NCI-H187 treated with DMSO at 0.1 percent for 48 hours (cell line): Measurements from ENCODE around the gene TTLL9.

Experiments used
- DNase-seq: peaks from one replicate; lab custom pipeline; 2025; lab: John Stamatoyannopoulos, UW

Gene TTLL9

DNA sequence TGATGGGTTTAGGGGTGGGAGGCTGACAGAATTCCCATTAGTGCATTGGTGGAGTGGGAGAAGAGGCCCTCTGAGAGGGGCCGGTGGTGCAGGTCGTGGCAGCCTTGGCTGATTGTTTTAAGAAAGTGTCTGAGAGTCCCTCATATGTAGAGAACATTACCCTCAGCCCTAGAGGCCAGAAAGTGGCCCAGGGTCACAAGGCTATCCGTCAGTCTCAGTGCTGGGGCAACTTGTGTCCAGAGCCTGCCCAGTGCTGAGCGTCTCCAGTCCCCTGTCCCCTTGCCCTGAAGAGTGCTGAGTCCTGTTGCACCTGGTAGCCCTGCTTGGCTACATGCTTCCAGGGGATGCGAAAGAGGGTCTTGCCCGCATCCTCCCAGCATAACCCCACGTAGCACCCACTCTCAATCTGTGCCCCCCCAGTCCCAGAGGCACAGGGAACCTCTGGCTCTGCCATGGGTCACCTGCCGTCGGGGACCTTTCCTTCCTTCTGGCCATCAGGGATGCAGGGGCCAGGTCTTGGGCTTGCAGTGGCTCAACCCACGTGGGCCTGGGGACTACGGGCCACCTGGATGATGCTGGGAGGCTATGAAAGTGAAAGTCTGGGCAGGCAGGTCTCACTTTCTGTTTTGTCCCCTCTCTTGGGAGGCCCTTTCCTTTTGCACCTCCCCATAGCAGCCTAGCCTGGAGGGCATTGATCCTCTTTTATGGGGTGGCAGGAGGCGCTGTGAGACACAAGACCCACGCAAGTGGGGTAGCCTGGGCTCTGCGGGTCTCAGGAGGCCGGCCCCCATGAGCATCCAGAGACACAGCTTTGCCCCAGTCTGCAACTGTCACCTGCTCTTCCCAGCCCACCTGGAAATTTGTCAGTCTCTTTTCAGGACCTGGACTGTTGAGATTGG is 12.3 kb upstream of the TTLL9 start:
- no peak for DNase-seq

DNA sequence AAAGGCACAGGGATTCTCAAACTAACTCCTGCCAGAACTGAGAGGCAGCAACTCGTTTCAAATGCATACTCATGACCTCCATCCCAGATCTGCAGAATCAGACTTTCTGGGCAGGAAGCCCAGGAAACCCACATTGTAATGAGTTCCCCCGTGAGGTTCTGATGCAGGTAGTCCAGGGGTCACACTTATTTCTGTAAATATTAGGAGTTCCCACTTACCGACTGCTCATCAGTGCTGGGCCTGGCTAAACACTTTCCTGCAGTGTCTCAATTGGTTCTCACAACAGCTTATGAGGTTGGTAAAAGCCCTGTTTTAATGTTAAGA is 11.7 kb upstream of the TTLL9 start:
- DNase-seq, result no peak

DNA sequence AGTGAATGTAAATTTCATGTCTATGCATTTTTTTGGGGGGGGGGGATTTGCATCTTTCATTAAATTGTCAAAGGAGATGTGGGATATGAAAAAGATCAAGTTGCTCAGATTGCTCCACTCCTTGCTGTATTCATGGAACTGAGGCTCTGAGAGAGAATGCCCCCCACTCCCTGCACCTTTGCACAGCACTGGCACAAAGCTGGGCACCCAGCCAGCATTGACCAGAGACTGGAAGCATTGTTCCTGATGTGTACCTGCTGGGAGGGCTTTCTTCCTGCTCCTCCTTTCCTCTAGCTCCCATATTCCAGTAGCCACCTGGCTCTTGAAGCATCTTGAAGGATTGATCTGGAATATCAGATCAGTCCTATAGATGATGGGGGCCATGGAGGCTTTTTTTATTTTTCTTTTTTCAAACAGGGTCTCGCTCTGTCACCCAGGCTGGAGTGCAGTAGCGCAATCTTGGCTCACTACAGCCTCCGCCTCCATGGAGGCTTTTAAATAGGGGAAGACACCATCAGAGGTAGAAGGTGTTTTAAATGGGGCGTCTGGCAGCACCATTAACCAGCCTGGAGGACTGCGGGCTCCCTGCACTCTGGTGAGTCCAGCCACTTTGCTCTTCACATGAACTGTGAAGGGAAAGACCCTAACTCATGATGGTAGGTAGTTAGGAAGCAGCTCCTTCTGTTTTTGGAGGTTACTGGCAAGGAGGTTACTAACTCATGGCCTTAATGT is 11.0 kb upstream of the TTLL9 start:
- no peak for DNase-seq

DNA sequence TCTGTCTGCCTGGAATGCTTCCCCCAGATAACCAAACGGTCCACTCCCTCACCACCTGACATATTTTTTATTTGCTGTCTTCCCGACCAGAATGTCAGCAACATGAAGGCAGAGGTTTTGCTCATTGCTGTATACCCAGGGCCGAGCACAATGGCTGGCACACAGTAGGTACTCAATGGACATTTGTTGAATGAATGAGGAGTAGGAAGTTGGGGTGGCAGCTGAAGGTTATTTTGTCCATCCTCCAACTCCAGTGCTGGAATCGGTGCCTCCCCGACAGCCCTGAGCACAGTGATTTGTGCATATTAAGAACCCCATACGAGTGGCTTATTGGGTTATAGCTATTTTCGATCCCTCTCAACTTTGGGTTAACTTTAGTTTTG is 10.4 kb upstream of the TTLL9 start:
- DNase-seq, result no peak

DNA sequence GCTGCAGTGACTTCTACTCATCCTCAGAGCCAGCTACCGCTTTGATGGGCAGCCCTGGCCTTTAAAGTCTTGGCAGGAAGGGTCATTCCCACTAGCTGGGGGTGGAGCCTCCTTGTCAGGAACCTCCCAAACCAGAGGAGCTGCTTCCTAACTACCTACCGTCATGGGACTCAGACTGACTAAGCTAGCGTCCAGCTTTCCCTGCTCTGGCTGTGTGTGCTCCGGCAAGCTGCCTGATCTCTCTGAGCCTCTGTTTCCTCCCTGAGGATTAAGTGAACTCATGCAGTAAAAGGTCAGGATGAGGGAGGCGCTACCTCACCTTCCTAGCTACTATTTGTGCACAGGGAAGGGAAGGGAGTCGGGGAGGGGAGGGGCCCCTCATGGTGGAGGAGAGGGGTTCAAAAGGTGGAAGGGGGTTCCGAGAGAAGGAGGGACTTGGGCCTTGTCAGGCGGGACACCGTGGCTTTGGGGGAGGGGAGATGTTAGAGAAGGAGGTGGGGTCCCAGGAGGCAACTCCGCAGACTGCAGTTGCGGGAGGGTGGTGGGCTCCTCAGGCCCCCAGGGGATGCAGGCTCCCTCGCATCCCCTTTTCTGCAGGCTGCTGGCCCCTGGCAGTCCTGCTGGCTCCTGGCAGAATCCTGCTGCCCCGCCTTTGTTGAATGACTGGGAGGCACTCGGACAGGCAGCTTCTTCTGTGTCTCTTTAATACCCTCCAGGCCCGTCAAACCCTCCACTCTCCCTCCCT is 9.9 kb upstream of the TTLL9 start:
- DNase-seq, result no peak

DNA sequence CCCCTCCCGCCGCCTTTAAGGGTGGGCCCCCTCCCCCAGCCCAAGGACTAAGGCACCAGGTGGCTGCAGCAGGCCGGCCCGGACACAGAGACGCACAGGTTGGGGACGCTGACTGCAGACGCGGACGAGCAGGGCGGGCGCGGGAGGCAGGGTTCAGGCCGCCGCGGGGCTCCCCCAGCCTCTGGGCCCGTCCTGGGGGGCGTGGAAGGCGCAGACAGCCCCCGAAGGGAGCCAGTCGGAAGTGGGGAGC is 9.4 kb upstream of the TTLL9 start:
- DNase-seq, result no peak

DNA sequence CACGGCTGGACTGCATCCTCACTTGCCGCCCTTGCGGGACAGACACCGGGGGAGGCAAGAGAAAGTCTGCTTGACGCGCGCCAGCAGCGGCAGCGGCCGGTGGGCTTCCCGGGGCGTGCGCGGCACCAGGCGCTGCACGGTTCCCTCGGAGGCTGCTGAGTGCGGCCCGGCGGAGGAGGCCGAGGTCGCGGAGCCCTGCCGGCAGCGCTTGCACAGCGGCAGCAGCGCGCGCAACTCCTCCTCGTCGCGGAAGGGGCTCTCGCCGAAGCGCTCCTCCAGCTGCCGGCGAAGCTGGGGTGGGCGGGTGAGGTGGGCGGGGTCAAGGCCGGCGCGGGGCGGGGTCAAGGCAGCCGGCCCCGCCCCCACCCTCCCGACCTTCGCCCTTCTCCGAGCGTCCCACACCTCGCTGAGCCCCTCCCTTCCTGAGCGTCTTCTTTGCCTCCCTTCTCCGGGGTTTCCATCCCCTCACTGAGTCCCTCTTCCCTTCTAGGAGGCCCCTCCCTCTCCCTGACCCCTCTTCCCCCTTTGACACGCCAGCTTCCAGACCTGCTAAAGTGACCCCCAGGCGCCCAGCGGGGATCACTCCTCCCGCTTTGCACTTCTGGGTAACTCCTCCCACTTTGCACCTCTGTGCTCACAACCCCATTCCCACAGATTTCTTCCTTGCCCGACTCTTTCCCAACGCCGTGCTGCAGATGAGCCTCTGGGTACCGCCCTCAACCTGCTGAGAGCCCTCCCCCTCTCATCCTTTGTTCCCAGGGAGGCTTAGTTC is 8.9 kb upstream of the TTLL9 start:
- peak; percentile 46 for DNase-seq

DNA sequence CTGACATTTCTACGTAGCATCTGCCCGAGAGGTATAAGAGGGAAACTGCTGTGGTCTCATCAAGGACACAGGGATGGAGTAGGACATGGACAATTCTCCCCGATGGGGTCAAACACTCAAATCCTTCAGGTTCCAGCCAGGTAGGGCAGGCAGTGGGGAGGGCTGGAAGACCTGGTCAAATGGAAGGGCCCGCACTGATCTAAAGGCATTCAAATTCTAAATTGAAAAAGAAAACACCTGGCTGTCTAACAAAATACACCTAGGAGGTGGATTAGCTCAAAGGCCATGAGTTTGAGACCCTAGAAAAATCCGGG is 8.3 kb upstream of the TTLL9 start:
- no peak for DNase-seq

DNA sequence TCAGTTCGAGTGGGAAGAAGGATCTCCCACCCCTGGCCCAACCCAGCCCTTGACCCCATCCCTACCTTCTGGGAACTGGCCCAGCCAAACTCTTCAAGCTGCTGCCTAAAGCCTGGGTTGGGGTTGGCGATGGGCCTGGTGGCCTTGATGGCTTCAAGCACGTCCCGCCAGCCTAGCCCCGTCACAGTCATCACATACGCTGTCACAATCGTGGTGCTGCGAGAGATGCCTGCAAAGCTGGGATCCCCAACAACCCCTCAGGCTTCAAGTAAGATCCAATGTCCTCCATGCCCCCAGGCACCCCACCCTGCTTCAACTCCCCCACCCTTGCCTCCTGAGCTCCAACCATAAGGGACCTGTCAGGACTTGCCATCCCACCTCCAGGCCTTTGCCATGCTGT is 7.9 kb upstream of the TTLL9 start:
- DNase-seq, result no peak

DNA sequence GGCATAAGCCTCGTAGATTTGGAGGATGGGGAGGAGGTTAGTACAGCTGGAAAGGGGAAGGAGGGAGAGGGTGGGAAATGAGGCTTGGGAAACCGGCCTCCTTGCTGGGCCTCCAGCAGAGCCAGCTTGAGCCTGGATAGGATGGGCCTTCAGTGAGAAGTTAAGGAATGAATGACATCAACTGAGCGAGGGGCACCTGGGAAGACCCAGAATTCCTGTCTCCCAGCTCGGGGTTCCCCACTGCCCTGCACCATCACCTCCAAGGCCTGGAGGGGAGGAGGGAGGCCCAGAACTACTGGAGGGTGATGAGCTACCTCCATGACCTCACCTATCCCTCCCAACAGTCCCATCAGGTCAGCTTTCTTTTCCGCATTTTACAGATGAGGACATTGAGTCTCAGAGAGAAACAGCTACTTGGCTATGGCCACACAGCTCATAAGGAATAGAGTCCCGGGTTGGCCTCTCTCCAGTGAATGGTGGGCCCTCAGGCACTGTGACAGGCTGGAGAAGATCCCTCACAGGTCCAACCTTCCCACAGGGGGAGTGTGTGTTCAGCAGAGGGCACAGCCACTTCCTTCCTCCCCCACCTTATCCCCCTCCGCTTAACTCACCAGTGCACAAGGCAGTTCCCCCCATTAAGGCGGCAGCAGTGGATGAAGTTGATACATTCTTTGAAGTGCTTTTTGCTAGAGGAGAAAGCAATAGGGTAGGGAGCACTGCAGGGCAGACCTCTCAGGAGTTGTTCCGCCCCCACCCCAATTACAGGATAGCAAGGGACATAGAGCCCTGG is 6.9 kb upstream of the TTLL9 start:
- DNase-seq, result no peak

DNA sequence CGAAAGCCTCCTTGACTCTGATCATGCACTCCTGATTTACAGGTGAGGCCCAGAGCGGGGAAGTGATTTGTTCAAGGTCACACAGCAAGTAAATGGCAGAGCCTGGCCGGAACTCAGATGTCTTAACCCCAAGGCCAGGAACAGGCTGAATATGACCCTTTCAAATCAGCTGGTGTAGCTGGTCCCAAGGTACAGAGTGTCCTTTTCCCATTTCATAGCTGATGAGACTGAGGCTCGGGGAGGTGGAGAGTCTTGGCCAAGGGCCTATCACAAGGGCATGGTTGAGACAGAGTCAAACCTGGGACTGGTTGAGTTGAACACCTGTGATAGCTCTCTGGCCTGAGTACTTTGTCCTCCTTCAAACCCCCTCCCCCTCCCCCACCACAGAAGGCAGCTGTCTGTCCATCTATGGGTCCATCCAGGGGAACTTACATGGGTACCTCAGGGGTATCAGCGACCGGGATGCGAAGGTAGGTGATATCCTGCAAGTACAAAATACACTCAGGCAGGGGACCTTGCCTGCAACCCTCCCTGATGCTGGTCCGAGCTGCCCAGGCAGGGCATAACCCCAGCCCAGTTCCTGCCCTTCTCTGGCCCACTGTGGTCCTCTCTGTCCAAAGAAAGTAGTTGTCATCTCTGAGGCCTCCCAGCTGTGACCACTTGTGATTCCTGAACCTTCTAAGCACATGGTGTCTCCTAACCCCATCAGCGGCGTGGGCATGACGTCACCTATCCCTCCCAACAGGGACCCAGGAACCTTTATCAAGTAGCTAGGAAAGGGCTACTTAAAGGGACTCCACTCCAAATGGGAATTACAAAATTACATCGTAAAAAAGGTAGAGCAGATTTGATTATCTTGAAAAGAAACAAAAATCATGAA is 5.7 kb upstream of the TTLL9 start:
- DNase-seq, result no peak

DNA sequence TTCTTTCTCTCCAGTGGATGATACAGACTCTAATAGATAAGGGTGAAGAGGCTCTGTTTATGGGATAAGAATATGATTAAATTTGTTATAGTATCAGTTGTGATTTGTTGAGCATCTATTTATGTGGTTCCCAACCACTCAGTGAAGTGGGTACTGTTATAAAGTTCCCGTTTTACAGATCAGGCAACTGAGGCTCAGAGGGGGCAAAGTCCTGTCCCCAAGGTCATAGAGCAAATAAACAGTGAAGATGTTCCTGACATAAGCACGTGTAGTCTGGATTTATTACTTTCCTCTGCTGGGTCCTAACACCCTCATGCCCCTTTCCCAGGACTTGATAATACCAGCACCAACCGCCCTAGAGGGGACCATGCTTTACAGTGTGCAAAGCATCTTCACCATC is 4.2 kb upstream of the TTLL9 start:
- no peak for DNase-seq

DNA sequence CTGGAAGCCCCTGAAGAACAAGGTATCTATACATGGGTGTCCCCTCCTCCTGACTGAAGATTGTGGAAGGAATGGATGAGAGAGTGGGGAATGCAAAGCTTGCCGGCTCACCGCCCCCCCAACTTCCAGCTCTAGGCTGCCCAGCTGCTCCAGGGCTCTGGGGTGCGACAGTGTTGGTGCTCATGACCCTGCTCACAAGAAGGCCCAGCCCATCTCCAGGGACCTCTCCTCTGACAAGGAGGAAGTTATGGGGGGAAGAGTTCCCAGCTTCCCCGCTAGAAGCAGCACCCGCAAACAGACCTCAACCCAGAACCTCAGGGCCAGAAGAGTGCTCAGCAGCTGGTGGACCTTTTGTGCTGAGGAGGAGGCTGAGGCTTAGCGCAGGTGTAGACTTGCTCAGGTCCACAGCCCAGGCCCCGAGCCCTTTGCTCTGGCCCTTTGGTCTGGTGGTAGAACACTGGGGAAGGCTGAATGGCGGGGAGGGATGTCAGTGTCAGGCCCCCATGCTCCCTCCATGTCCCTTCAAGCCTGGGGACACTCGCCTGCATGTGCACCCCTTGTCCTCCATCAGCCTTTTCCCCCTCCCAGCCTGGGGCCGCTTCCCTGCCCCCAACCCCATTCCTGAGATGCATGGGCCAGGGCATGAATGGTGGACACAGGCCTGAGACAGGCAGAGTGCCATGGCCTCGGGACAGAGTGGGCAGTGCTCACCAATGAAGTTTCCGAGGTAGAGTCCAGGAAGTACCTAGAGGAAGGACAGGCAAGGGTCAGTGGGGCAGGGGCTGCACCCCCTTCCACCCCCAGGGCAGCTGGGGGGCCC is 1.4 kb upstream of the TTLL9 start:
- DNase-seq, result no peak

DNA sequence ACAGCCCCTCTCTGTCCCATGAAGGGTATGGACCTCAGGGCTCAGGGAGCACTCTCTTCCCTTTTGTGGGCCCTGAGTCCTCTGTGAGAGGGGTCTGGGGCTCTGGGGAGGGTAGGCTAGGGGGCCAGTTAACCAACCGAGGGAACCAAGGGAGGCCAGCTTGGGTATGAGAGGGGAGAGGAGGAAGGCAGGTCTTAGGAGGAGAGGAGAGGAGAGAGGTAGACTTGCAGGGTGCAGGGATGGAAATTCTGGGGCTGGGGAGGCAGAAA is 827 bp upstream of the TTLL9 start:
- no peak for DNase-seq

DNA sequence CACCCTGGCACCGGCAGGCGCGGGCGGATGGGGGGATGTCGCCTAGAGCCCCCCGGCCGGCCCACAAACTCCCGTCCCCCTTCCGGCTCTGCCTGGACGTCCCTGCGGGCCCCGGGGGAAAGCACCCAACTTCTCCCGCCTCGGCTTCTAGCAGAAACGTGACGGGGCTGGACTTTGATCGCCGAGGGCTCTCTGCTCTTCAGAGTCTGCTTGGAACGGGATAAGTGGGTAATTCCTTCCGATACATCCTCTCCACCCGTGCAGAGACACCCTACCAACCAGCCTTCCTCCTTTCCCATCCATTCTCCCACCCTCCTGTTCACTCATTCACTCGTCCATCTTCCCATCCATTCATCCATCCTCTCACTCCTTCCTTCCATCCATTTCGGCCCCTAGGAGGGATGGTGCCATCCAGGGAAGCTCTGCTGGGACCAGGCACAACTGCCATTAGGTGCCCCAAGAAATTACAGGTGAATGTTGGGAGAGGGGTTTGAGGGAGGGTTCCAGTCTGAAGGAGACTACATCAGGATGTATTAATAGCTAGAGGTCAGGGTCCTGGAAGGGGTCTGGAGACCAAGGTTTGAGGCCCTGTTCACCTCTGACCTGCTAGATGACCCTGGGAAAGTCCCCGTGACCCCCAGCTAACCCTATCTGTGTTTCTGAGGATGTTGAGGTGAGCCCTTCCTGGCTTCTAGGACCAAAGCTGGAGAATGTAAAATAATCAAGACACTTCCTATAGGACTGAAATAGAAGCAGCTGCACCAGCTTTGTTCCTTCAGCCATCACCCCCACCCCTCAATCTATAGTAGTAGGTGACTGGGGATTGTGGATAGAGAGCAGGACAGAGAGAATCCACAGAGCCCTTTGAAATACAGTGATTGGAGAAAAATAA is 538 bp downstream of the TTLL9 start:
- no peak for DNase-seq

DNA sequence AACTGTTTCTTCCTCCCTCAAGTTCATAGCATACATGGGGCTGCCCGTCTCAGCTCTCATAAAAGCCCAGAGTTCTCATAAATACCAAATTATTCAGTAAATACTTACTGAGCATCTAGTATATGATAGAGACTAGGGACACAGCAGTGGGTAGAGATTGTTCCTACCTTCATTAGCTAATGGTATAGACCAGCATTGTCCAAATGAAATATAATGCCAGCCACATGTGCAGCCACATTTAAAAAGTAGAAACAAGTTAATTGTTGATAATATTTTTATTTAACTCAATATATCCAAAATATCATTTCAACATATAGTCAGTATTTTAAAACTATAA is 1.2 kb downstream of the TTLL9 start:
- no peak for DNase-seq

DNA sequence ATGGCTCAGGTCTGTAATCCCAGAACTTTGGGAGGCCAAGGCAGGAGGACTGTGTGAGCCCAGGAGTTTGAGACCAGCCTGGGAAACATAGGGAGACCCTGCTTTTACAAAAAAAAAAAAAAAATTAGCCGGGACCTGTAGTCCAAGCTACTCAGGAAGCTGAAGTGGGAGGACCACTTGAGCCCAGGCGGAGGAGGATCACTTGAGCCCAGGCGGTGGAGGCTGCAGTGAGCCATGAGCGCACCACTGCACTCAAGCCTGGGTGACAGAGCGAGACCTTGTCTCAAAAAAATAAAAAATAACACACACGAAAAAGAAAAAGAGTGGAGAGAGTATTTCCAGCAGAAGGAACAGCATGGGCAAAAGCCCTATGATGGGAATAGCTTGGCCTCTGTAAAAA is 2.0 kb downstream of the TTLL9 start:
- no peak for DNase-seq

DNA sequence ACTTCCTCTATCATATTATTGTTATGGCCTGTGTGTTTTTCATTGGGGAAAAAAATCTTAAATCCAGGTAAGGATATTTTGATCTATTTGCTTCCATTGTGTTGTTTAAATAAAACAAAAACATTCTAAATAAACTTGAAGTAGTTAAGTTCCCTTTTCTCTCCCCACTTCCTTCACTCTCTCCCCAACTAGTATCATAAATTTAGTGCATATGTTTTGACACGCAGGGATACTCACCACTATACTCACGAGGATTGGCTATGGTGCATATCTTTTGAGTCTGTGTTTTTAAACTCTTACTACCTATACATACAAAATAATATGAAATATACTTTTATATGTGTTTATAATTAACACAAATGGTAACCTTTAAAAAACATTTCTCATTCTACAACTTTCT is 5.2 kb downstream of the TTLL9 start:
- no peak for DNase-seq

DNA sequence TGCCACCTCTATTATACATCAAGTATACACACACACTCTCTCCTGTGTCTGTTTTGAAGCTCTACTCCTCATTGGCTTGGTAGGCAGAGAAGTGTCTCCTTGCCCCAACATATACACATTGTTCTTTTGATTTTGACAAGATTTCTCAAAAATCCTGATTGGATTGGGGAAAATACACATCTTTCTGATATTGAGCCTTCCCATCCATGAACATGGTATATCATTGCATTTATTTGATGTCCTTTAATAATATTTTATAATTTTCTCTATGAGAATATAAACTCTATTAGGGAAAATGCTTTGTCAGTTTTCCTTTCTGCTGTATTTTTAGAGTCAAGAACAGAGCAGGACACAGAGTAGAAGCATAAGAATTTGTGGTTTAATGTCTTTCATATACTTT is 7.2 kb downstream of the TTLL9 start:
- no peak for DNase-seq
